ENCODE measurements around the gene HLA-B.
"Not testable (repeated sequence)": the region's sequence is repeated elsewhere in the genome, so short reads cannot be mapped to it uniquely, and the experiment has no call there.

Gene HLA-B

DNA sequence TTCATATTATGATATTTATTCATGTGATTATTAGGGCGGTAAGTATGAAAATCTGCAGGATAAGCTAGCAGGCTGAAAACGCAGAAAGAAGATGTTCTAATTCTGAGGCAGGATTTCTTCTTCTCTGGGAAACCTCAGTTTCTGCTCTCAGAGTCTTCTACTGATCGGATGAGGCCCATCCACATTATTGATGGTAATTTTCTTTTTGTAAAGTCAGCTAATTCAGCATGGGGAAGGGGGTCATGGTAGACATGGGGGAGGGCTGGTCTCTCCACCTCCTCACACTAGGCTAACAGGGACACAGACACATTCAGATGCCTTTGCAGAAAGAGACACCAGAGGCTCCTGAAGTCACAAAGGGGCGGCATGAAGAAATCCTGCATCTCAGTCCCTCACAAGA is 24.7 kb upstream of the HLA-B start:
- no peak overlapping the region for H3K4me3 ChIP-seq (ENCODE audit: control insufficient read depth, low read depth, low read length)
- TF ChIP-seq CTCF (conservative IDR thresholded peaks at IDR 0.05; ENCODE audit: control insufficient read depth, insufficient read depth, low read depth, low read length) = no peak
- no peak for DNase-seq (ENCODE audit: low read depth)

DNA sequence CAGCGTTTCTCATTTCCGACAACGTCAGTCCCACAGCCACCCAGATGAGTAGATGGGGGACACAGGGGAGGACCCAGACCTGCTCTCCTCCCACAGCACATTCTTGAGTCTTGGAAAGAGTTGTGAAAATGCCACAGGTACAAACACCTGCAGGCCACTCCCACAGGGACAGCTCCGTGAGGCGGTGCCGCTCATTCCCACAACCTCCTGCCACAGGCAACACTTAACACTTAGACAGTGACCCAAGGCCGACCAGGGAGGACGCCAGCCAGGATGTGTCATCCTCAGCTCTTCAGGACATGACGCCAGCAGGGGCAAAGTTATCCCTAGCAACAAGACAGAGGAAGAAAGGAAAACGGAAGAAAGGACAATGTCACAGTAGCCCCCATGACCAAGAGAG is 22.9 kb upstream of the HLA-B start:
- peak; percentile 25 for DNase-seq (ENCODE audit: low read depth)
- H3K4me3 ChIP-seq (ENCODE audit: control insufficient read depth, low read depth, low read length) = no peak overlapping the region
- no peak for TF ChIP-seq CTCF (conservative IDR thresholded peaks at IDR 0.05; ENCODE audit: control insufficient read depth, insufficient read depth, low read depth, low read length)

DNA sequence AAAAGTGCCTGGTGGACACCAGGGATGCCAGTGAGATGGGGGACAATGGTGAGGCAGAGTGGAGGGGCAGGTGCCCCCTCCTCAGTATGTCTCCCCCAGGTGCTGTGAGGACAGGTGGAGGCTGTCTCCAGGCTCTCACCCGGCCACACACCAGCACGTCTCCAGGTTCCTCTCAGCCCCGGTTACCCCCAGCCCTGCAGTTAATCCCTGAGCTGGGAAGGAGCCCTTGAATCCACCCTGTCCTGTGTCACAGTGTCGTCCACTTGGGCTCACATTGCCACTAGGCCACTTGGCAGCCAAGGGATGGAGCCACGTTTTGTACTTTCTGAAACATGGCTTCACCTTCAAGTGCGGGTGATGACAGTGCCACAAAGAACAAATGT is 21.7 kb upstream of the HLA-B start:
- DNase-seq (ENCODE audit: low read depth) = no peak
- H3K4me3 ChIP-seq (ENCODE audit: control insufficient read depth, low read depth, low read length) = no peak overlapping the region
- TF ChIP-seq CTCF (conservative IDR thresholded peaks at IDR 0.05; ENCODE audit: control insufficient read depth, insufficient read depth, low read depth, low read length) = no peak

- no peak for TF ChIP-seq CTCF (conservative IDR thresholded peaks at IDR 0.05; ENCODE audit: control insufficient read depth, insufficient read depth, low read depth, low read length)
Measured at GRCh38 chr6:31378062-31378720, 21.2 kb upstream of the HLA-B start.

DNA sequence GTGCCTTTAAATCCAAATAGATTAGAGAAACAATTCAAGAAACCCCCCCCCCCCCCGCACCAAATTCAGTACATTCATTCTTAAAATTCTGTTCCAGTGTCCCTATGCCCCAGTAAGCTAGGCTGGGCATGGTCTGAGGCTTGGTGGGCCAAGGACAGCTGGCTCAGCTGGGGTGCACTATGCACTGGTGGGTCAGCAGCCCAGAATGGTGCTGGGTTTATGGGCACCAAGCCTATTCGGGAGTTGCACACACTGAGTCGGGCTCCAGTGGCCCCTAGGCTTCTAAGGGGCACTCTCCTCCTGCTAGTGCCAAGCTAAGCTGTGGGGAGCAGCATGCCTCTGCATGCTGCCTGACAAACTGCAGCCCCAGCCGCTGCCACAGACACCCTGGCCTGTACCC is 20.1 kb upstream of the HLA-B start:
- no peak for TF ChIP-seq CTCF (conservative IDR thresholded peaks at IDR 0.05; ENCODE audit: control insufficient read depth, insufficient read depth, low read depth, low read length)
- DNase-seq (ENCODE audit: low read depth) = no peak
- H3K4me3 ChIP-seq (ENCODE audit: control insufficient read depth, low read depth, low read length) = no peak overlapping the region

More at GRCh38 chr6:31378062-31378720, 21.2 kb upstream of the HLA-B start:
- H3K4me3 ChIP-seq (ENCODE audit: control insufficient read depth, low read depth, low read length) = no peak overlapping the region
- no peak for DNase-seq (ENCODE audit: low read depth)

GRCh38 chr6:31375699-31376098 is 18.7 kb upstream of the HLA-B start:
- no peak for DNase-seq (ENCODE audit: low read depth)
- H3K4me3 ChIP-seq (ENCODE audit: control insufficient read depth, low read depth, low read length) = no peak overlapping the region
- no peak for TF ChIP-seq CTCF (conservative IDR thresholded peaks at IDR 0.05; ENCODE audit: control insufficient read depth, insufficient read depth, low read depth, low read length)

- peak; percentile 41 for TF ChIP-seq CTCF (conservative IDR thresholded peaks at IDR 0.05; ENCODE audit: control insufficient read depth, insufficient read depth, low read depth, low read length)
- not testable (repeated sequence) for H3K4me3 ChIP-seq (ENCODE audit: control insufficient read depth, low read depth, low read length)
Measured at GRCh38 chr6:31374118-31374517, 17.1 kb upstream of the HLA-B start.

More at GRCh38 chr6:31374118-31374517, 17.1 kb upstream of the HLA-B start:
- DNase-seq (ENCODE audit: low read depth) = not testable (repeated sequence)
